ENCODE results near the gene MMS22L.

DNA sequence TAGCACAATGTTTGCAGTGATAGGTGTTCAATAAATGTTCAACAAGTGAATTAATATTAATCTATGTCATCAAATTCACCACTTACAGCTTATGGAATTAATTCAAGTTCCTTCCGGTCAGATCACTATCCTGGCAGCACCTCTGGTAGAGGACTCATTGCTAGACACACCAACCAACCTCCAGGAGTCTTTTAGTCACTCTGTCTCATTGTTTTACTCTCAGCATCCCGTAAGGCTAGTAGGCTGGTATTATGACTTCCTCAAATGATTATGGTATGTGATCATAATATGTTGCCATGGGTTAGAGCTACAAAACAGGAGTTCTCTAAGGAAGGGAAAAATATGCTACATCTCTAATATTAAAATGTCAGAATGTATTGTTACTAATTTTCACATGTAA lies 21.7 kb upstream of the MMS22L start:
- TF ChIP-seq, protein P1, sequence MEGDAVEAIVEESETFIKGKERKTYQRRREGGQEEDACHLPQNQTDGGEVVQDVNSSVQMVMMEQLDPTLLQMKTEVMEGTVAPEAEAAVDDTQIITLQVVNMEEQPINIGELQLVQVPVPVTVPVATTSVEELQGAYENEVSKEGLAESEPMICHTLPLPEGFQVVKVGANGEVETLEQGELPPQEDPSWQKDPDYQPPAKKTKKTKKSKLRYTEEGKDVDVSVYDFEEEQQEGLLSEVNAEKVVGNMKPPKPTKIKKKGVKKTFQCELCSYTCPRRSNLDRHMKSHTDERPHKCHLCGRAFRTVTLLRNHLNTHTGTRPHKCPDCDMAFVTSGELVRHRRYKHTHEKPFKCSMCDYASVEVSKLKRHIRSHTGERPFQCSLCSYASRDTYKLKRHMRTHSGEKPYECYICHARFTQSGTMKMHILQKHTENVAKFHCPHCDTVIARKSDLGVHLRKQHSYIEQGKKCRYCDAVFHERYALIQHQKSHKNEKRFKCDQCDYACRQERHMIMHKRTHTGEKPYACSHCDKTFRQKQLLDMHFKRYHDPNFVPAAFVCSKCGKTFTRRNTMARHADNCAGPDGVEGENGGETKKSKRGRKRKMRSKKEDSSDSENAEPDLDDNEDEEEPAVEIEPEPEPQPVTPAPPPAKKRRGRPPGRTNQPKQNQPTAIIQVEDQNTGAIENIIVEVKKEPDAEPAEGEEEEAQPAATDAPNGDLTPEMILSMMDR (IDR thresholded peaks at IDR 0.05; ENCODE audit: insufficient read depth, low read depth, low read length), result no peak
- TF ChIP-seq EZH2 (IDR thresholded peaks at IDR 0.05; ENCODE audit: insufficient read depth, low read length), result no peak
